MCF 10A (cell line): Measurements from ENCODE around the gene ZFYVE28. TPM values are rescaled to one million over a fixed set of nuclear protein-coding genes. Genes with fewer than 3 reads are reported as not detected.

Source experiments
- BruUV-seq: library from RNA; stranded (reverse); fragments of 400-500 nt; replicated peaks from 2 replicates; lab custom pipeline; 2021; lab: Mats Ljungman, UMichigan
- CTCF ChIA-PET: fragments of 300-600 bp; sonication (Branson Sonifier 250); formaldehyde crosslinking; extraction: SDS; loops from one replicate; lab custom pipeline; 2021; ENCODE audit warnings: antibody characterized with exemption, inconsistent platforms; lab: Yijun Ruan, JAX
- POLR2A ChIA-PET: fragments of 300-600, 350-650 bp; sonication (Branson Sonifier 250); formaldehyde crosslinking; extraction: SDS; loops from one replicate; lab custom pipeline; 2020; ENCODE audit warnings: antibody characterized with exemption, inconsistent platforms; lab: Yijun Ruan, JAX
- DNase-seq: peaks from one replicate; pipeline ENCODE4 v3.0.0-alpha.2; 2018; ENCODE audit not compliant: unreplicated experiment
- H3K27ac Mint-ChIP-seq: one replicate; pipeline ENCODE4 v1.8.0; 2022; ENCODE audit warnings: mild to moderate bottlenecking, low read depth, mixed read lengths; ENCODE audit not compliant: unreplicated experiment
- H3K27me3 Mint-ChIP-seq: one replicate; pipeline ENCODE4 v1.8.0; 2022; ENCODE audit warnings: mixed read lengths; ENCODE audit not compliant: insufficient read depth, unreplicated experiment
- H3K36me3 Mint-ChIP-seq: one replicate; pipeline ENCODE4 v1.8.0; 2022; ENCODE audit warnings: mild to moderate bottlenecking, moderate library complexity, mixed read lengths; ENCODE audit not compliant: insufficient read depth, unreplicated experiment
- H3K4me1 Mint-ChIP-seq: one replicate; pipeline ENCODE4 v1.8.0; 2022; ENCODE audit warnings: mixed read lengths; ENCODE audit not compliant: insufficient read depth, unreplicated experiment
- H3K4me3 Mint-ChIP-seq: one replicate; pipeline ENCODE4 v1.8.0; 2022; ENCODE audit warnings: mild to moderate bottlenecking, moderate library complexity, mixed read lengths; ENCODE audit not compliant: unreplicated experiment
- H3K9me3 Mint-ChIP-seq: one replicate; pipeline ENCODE4 v1.8.0; 2022; ENCODE audit warnings: mixed read lengths; ENCODE audit not compliant: unreplicated experiment
- CTCF ChIP-seq: fragments of 200-600 bp; IDR thresholded peaks from one replicate; pipeline ENCODE4 v1.8.0; 2022; ENCODE audit warnings: antibody characterized with exemption, mild to moderate bottlenecking; ENCODE audit not compliant: unreplicated experiment
- intact Hi-C: fragments of 100-400 bp; cut with micrococcal nuclease; formaldehyde crosslinking; loops from 2 replicates; pipeline ENCODE4 v1.14.1; 2022
- total RNA-seq: library from RNA; stranded (reverse); gene quantifications from 2 replicates; pipeline ENCODE4 v1.2.3, GENCODE V29; 2022

ZFYVE28 gene
- total RNA-seq, 1 experiment from 2014 or later, result 1.6 TPM

- Mint-ChIP-seq H3K4me1 (peaks cover 6% of the 10 kb centered on the region), H3K27me3 (no peaks in the 10 kb centered on the region), H3K27ac (no peak overlapping the region), H3K9me3 (no peaks in the 10 kb centered on the region), H3K4me3 (peak overlapping the region; percentile 70), H3K36me3 (no peaks in the 10 kb centered on the region)
- ChIA-PET POLR2A (interaction anchor here (0.7 kb wide), 1 partner anchor 197 kb away, joined by 3 read pairs; no protein-coding TSS in a partner anchor), CTCF (interaction anchor here (0.6 to 0.7 kb wide), 2 partner anchors 191 to 268 kb away, joined by 3 to 4 read pairs; no protein-coding TSS in a partner anchor)
- peak; percentile 52 for DNase-seq
- peak; percentile 48 for TF ChIP-seq CTCF
- BruUV-seq, result no TSS peak
- intact Hi-C loops, result loop anchor here (1.0 to 5.0 kb wide), 3 partner anchors 180 to 242 kb away; partner anchors contain the start of genes HAUS3 and POLN
Observed at GRCh38 chr4:2462218-2462991, 44.0 kb upstream of the ZFYVE28 start.

- no peak for DNase-seq
- H3K27ac Mint-ChIP-seq, result no peak overlapping the region
- no peaks in the 10 kb centered on the region for H3K27me3 Mint-ChIP-seq
- intact Hi-C loops, result loop anchor here (5.0 kb wide), 2 partner anchors 179 to 219 kb away; partner anchors contain the start of genes HAUS3 and POLN
- BruUV-seq, result no TSS peak
- ChIA-PET CTCF (no interaction called here), POLR2A (no interaction called here)
- peak overlapping the region; percentile 70 for H3K4me3 Mint-ChIP-seq
- no peak for TF ChIP-seq CTCF
- H3K4me1 Mint-ChIP-seq, result peaks cover 6% of the 10 kb centered on the region
- H3K9me3 Mint-ChIP-seq, result no peaks in the 10 kb centered on the region
- no peaks in the 10 kb centered on the region for H3K36me3 Mint-ChIP-seq
Observed at GRCh38 chr4:2461246-2461960, 43.0 kb upstream of the ZFYVE28 start.

GRCh38 chr4:2459589-2460349, 41.3 kb upstream of the ZFYVE28 start:
- ChIA-PET CTCF (interaction anchor here (0.6 to 1.2 kb wide), 4 partner anchors 26 to 830 kb away, joined by 3 to 5 read pairs (median 3); no protein-coding TSS in a partner anchor), POLR2A (no interaction called here)
- Mint-ChIP-seq H3K27ac (no peak overlapping the region), H3K27me3 (no peaks in the 10 kb centered on the region), H3K36me3 (no peaks in the 10 kb centered on the region), H3K4me3 (no peak overlapping the region), H3K9me3 (no peaks in the 10 kb centered on the region), H3K4me1 (peaks cover 6% of the 10 kb centered on the region)
- no TSS peak for BruUV-seq
- DNase-seq, result no peak
- intact Hi-C loops, result loop anchor here (5.0 kb wide), 2 partner anchors 177 to 217 kb away; partner anchors contain the start of genes HAUS3 and POLN
- TF ChIP-seq CTCF, result no peak
